Suprapubic skin (tissue), 4 donors: ENCODE measurements around the gene CCDC112. TPM values are rescaled to one million over a fixed set of nuclear protein-coding genes. Genes with fewer than 3 reads are reported as not detected.

Experiments
- DNase-seq, 2 donors: peaks; one replicate each; pipeline ENCODE4 v3.0.0-alpha.2; 2019; ENCODE audit warnings: low spot score in 2 of 2
- H3K27ac ChIP-seq: fragments of 200-600 bp; sonication (generic); one replicate; pipeline ENCODE4 v1.5.1; 2019
- H3K27me3 ChIP-seq: fragments of 200-600 bp; sonication (generic); one replicate; pipeline ENCODE4 v1.5.1; 2019
- H3K36me3 ChIP-seq: fragments of 200-600 bp; sonication (generic); one replicate; pipeline ENCODE4 v1.5.1; 2019
- H3K4me1 ChIP-seq: fragments of 200-600 bp; sonication (generic); one replicate; pipeline ENCODE4 v1.5.1; 2019
- H3K4me3 ChIP-seq: fragments of 200-600 bp; sonication (generic); one replicate; pipeline ENCODE4 v1.5.1; 2019; ENCODE audit warnings: mild to moderate bottlenecking
- H3K9me3 ChIP-seq: fragments of 200-600 bp; sonication (generic); one replicate; pipeline ENCODE4 v1.5.1; 2019
- CTCF ChIP-seq, 2 donors: fragments of 200-600 bp in 1 of 2; fragments of 450-650 bp in 1 of 2; sonication (generic) in 1 of 2; IDR thresholded peaks; one replicate each; pipeline ENCODE4 v1.5.1; 2016 to 2019; ENCODE audit warnings: antibody characterized with exemption in 2 of 2, mild to moderate bottlenecking in 1 of 2, moderate library complexity in 1 of 2
- EP300 ChIP-seq: sonication (generic); formaldehyde crosslinking; IDR thresholded peaks from one replicate; pipeline ENCODE4 v1.6.1; 2017; ENCODE audit warnings: antibody characterized with exemption
- POLR2A ChIP-seq, 2 donors: fragments of 450-650 bp; IDR thresholded peaks; one replicate each; pipeline ENCODE4 v1.6.1; 2017; ENCODE audit warnings: antibody characterized with exemption in 2 of 2, mild to moderate bottlenecking in 2 of 2, moderate library complexity in 2 of 2
- POLR2AphosphoS5 ChIP-seq, 3 donors: sonication (generic); formaldehyde crosslinking; IDR thresholded peaks; one replicate each; pipeline ENCODE4 v1.6.1; 2017; ENCODE audit warnings: antibody characterized with exemption in 3 of 3
- WGBS: methylation state at CpG from one replicate; pipeline ENCODE4 v1.1.5; 2018; 5-methylcytosine and 5-hydroxymethylcytosine counted together
- total RNA-seq, 4 donors: library from RNA; depleted of rRNA; stranded (reverse); fragments of >200 nt; gene quantifications; one replicate each; pipeline ENCODE4 v1.1.0, GENCODE V29; 2016

Gene CCDC112
- total RNA-seq, 4 donors from 2014 or later, result 4.8 to 11.6 (median 6.8) TPM

- TF ChIP-seq POLR2A (IDR thresholded peaks at IDR 0.05) (no peak), CTCF (IDR thresholded peaks at IDR 0.05) (peak in 1 of 2 donors; percentile 52), EP300 (no peak), POLR2AphosphoS5 (IDR thresholded peaks at IDR 0.05) (no peak)
- DNase-seq, result no peak
- 35% methylated on average over 3 of the region's 3 CpGs for WGBS
Measured at GRCh38 chr5:115246361-115246991, 50.0 kb downstream of the CCDC112 start.

GRCh38 chr5:115243412-115243811, 53.0 kb downstream of the CCDC112 start:
- Histone ChIP-seq H3K27ac (no peak overlapping the region), H3K9me3 (no peaks in the 10 kb centered on the region), H3K27me3 (no peaks in the 10 kb centered on the region), H3K4me1 (no peaks in the 10 kb centered on the region), H3K36me3 (peaks cover 27% of the 10 kb centered on the region), H3K4me3 (no peak overlapping the region)
- TF ChIP-seq POLR2A (IDR thresholded peaks at IDR 0.05), result no peak
- no peak for TF ChIP-seq EP300
- TF ChIP-seq CTCF (IDR thresholded peaks at IDR 0.05), result no peak
- TF ChIP-seq POLR2AphosphoS5 (IDR thresholded peaks at IDR 0.05), result no peak
- no peak for DNase-seq

More at GRCh38 chr5:115246361-115246991, 50.0 kb downstream of the CCDC112 start:
- Histone ChIP-seq H3K9me3 (no peaks in the 10 kb centered on the region), H3K4me1 (no peaks in the 10 kb centered on the region), H3K36me3 (peaks cover 4% of the 10 kb centered on the region), H3K4me3 (no peak overlapping the region), H3K27me3 (no peaks in the 10 kb centered on the region), H3K27ac (no peak overlapping the region)

DNA sequence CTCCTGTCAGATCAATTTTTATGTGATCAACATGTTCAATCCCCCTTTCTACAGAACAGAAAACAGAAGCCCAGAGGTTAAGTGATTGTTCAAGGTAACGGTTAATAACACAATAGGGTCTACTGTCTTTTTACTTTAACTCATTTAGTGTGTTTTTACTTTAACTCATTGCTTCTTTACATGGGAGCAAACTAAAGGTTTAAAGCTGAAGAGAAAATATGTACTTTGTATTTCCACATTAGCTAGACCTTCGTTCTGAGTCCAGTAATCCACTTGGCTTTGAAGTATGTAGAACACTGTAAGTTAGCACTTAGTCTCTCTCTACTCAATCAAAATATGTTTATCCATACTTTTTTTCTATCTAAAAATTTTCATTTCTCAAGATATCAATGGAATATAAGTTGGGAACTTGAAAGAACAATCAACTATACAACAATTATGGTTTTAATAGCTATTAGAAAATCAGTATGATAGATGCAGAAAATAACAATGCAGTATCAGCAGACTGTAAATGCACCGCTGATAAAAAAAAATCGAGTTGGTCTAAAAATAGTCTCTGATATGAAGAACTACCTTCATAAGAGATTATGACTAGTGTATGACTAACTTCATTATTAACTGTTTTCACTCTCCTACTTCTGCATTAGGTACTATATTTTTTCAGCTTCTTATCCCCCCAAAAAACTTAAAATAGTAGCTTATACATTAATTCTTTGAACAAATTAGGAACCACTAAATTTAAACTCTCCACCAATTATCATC, 54.4 kb downstream of the CCDC112 start:
- 76% methylated on average over 4 of the region's 4 CpGs for WGBS
- Histone ChIP-seq H3K27ac (no peak overlapping the region), H3K27me3 (no peaks in the 10 kb centered on the region), H3K4me1 (no peaks in the 10 kb centered on the region), H3K4me3 (no peak overlapping the region), H3K36me3 (peaks cover 25% of the 10 kb centered on the region), H3K9me3 (no peaks in the 10 kb centered on the region)
- DNase-seq, result no peak
- TF ChIP-seq EP300 (no peak), POLR2AphosphoS5 (IDR thresholded peaks at IDR 0.05) (no peak), CTCF (IDR thresholded peaks at IDR 0.05) (no peak), POLR2A (IDR thresholded peaks at IDR 0.05) (no peak)

GRCh38 chr5:115237066-115237465, 59.4 kb downstream of the CCDC112 start:
- Histone ChIP-seq H3K36me3 (peaks cover 50% of the 10 kb centered on the region), H3K27me3 (no peaks in the 10 kb centered on the region), H3K27ac (no peak overlapping the region), H3K4me1 (no peaks in the 10 kb centered on the region), H3K9me3 (no peaks in the 10 kb centered on the region), H3K4me3 (no peak overlapping the region)
- DNase-seq, result no peak
- whole genome bisulfite sequencing, result 88% methylated on average over 3 of the region's 3 CpGs
- no peak for TF ChIP-seq CTCF (IDR thresholded peaks at IDR 0.05)
- no peak for TF ChIP-seq EP300
- no peak for TF ChIP-seq POLR2A (IDR thresholded peaks at IDR 0.05)
- TF ChIP-seq POLR2AphosphoS5 (IDR thresholded peaks at IDR 0.05), result no peak

DNA sequence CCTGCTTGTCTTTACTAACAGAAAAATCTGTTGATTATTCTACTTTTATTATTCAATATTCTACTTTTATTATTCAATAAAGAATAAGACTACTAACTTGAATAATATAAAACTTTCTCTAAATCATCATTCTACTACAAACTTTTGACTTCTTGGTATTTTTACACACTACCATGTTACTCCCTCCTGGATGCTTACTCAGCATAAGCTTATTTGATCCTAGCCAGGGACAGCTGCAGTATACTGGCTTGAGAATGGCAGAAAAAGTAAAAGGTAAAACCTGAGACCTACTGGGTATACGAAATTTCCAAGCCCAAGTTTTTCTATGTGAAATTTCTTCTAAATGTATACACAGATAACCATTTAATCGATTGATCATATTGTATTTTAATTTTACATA, 59.9 kb downstream of the CCDC112 start:
- Histone ChIP-seq H3K36me3 (peaks cover 52% of the 10 kb centered on the region), H3K4me3 (no peak overlapping the region), H3K9me3 (no peaks in the 10 kb centered on the region), H3K4me1 (no peaks in the 10 kb centered on the region), H3K27ac (no peak overlapping the region), H3K27me3 (no peaks in the 10 kb centered on the region)
- no peak for DNase-seq
- TF ChIP-seq POLR2A (IDR thresholded peaks at IDR 0.05), result no peak
- TF ChIP-seq EP300, result no peak
- no peak for TF ChIP-seq CTCF (IDR thresholded peaks at IDR 0.05)
- no peak for TF ChIP-seq POLR2AphosphoS5 (IDR thresholded peaks at IDR 0.05)
- 96% methylated on average over 2 of the region's 2 CpGs for WGBS
